ENCODE data around the gene TPK1. TPM values are rescaled to one million over a fixed set of nuclear protein-coding genes. Genes with fewer than 3 reads are reported as not detected.

Gene TPK1
- total and polyA plus RNA-seq, 12 donors, result 2.9 to 10.8 (median 6.4) TPM

GRCh38 chr7:144786079-144786478, 49.8 kb downstream of the TPK1 start:
- no peaks in the 10 kb centered on the region for H3K36me3 ChIP-seq
- H3K9me3 ChIP-seq, result no peaks in the 10 kb centered on the region
- intact Hi-C loops (cut with DNase I), result no loop called here
- peaks cover 0 to 8% (median 0%) of the 10 kb centered on the region in 9 donors for H3K4me1 ChIP-seq
- 62 to 66% methylated on average over 1 of the region's 1 CpG for WGBS, 2 donors
- H3K27ac ChIP-seq, result no peak overlapping the region
- no peak for ATAC-seq
- DNase-seq, result no peak
- H3K27me3 ChIP-seq, result no peaks in the 10 kb centered on the region
- no peak for TF ChIP-seq CTCF (IDR thresholded peaks at IDR 0.05)
- H3K4me3 ChIP-seq, result no peak overlapping the region

DNA sequence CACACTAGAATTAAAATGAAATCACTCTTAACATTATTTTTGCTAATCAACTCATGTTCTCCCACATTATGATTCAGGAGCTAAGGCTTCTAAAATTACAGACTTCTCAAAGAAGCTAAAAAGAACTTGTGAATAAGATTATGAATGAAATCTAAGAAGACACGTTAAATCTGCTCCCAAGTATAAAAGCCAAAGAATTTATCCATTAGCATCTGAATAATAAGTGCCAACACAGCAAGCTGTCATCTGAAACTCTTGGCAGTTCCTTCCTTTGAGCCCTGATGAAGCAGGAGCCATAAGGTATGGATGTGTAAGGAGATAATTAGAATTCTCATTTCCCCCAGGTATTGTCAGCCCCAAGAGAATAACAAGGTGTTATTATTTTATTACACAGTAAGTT, 50.3 kb downstream of the TPK1 start:
- TF ChIP-seq CTCF (IDR thresholded peaks at IDR 0.05), result no peak
- intact Hi-C loops (cut with DNase I), result no loop called here
- Histone ChIP-seq H3K27ac (no peak overlapping the region), H3K27me3 (no peaks in the 10 kb centered on the region), H3K9me3 (no peaks in the 10 kb centered on the region), H3K36me3 (no peaks in the 10 kb centered on the region), H3K4me3 (no peak overlapping the region), H3K4me1 (peaks cover 0 to 8% (median 0%) of the 10 kb centered on the region in 9 donors)
- DNase-seq (no peak), ATAC-seq (no peak)
- 78 to 84% methylated on average over 1 of the region's 1 CpG for WGBS, 2 donors

DNA sequence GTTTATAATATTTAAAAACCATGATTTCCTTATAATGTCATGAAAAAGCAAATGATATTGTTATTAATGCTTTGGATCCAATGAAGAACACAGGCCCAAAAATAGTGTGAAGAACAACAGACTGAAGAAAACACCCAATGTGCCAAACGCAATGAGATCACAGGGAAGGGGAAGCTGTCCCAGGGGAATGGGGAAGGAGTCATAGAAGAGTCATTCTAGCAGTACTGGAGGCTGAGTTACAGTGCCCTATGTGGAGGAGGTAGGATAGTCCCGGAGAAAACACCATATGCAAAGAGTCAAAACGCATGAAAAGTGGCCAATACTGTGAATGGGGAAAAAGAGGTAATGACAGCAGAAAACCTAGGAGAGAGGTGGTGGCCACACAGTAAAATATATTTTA, 50.9 kb downstream of the TPK1 start:
- H3K27me3 ChIP-seq, result no peaks in the 10 kb centered on the region
- DNase-seq (peak in 1 of 2 donors; percentile 36), ATAC-seq (peak in 6 of 8 donors; percentile 38 to 93 (median 67))
- 60 to 65% methylated on average over 3 of the region's 3 CpGs for WGBS, 2 donors
- no peak for TF ChIP-seq CTCF (IDR thresholded peaks at IDR 0.05)
- intact Hi-C loops (cut with DNase I), result no loop called here
- no peaks in the 10 kb centered on the region for H3K9me3 ChIP-seq
- H3K4me1 ChIP-seq, result peaks cover 0 to 8% (median 0%) of the 10 kb centered on the region in 9 donors
- H3K27ac ChIP-seq, result no peak overlapping the region
- no peak overlapping the region for H3K4me3 ChIP-seq
- H3K36me3 ChIP-seq, result no peaks in the 10 kb centered on the region

GRCh38 chr7:144784441-144784840, 51.4 kb downstream of the TPK1 start:
- Histone ChIP-seq H3K36me3 (no peaks in the 10 kb centered on the region), H3K27ac (no peak overlapping the region), H3K27me3 (no peaks in the 10 kb centered on the region), H3K4me1 (peaks cover 0 to 8% (median 0%) of the 10 kb centered on the region in 9 donors), H3K4me3 (no peak overlapping the region), H3K9me3 (no peaks in the 10 kb centered on the region)
- TF ChIP-seq CTCF (IDR thresholded peaks at IDR 0.05), result no peak
- WGBS, 2 donors, result 89 to 96% methylated on average over 2 of the region's 2 CpGs
- DNase-seq, result no peak
- ATAC-seq, result no peak
- intact Hi-C loops (cut with DNase I), result no loop called here

All from heart right ventricle (tissue), 16 donors.